ENCODE results near the gene IFNA6.
"Not testable (repeated sequence)": the region's sequence is repeated elsewhere in the genome, so short reads cannot be mapped to it uniquely, and the experiment has no call there.

Gene IFNA6

GRCh38 chr9:21350787-21351186 is at the start of gene IFNA6:
TSS of gene IFNA6 (minus strand) at chr9:21350887. CDS start at chr9:21350887, 0 bp downstream.
- DNase-seq (ENCODE audit: low read depth, low spot score), result no peak

- DNase-seq (ENCODE audit: low read depth, low spot score), result no peak
These were observed 49.3 kb upstream of the IFNA6 start for GRCh38 chr9:21399956-21400355.

- DNase-seq (ENCODE audit: low read depth, low spot score), result no peak
These were observed 48.3 kb upstream of the IFNA6 start for GRCh38 chr9:21398955-21399489.

- DNase-seq (ENCODE audit: low read depth, low spot score), result peak; percentile 18
These were observed 45.4 kb upstream of the IFNA6 start for GRCh38 chr9:21395778-21396717.

- DNase-seq (ENCODE audit: low read depth, low spot score), result no peak
These were observed 41.6 kb upstream of the IFNA6 start for GRCh38 chr9:21392270-21392669.

- no peak for DNase-seq (ENCODE audit: low read depth, low spot score)
These were observed 34.5 kb upstream of the IFNA6 start, which contains the start of gene IFNA2 for GRCh38 chr9:21385131-21385670. TSS of gene IFNA2 (minus strand) at chr9:21385398. CDS start at chr9:21385329, 69 bp downstream.

GRCh38 chr9:21383627-21384026 is 32.9 kb upstream of the IFNA6 start:
- no peak for DNase-seq (ENCODE audit: low read depth, low spot score)

GRCh38 chr9:21381448-21382339 is 31.0 kb upstream of the IFNA6 start:
- no peak for DNase-seq (ENCODE audit: low read depth, low spot score)

GRCh38 chr9:21371467-21371866 is 20.8 kb upstream of the IFNA6 start:
- not testable (repeated sequence) for DNase-seq (ENCODE audit: low read depth, low spot score)

- no peak for DNase-seq (ENCODE audit: low read depth, low spot score)
These were observed 17.3 kb upstream of the IFNA6 start, which contains the start of gene IFNA13 for GRCh38 chr9:21367957-21368356. TSS of gene IFNA13 (minus strand) at chr9:21368057. CDS start at chr9:21368010, 47 bp downstream.

GRCh38 chr9:21367169-21367568 is 16.5 kb upstream of the IFNA6 start:
- DNase-seq (ENCODE audit: low read depth, low spot score), result not testable (repeated sequence)

- no peak for DNase-seq (ENCODE audit: low read depth, low spot score)
These were observed 11.6 kb upstream of the IFNA6 start for GRCh38 chr9:21362287-21362686.

GRCh38 chr9:21357479-21358460 is 7.1 kb upstream of the IFNA6 start:
- DNase-seq (ENCODE audit: low read depth, low spot score), result no peak

GRCh38 chr9:21348430-21348970 is 2.2 kb downstream of the IFNA6 start:
- no peak for DNase-seq (ENCODE audit: low read depth, low spot score)

- no peak for DNase-seq (ENCODE audit: low read depth, low spot score)
These were observed 10.0 kb downstream of the IFNA6 start for GRCh38 chr9:21340735-21341134.

GRCh38 chr9:21336457-21336856 is 14.2 kb downstream of the IFNA6 start:
- no peak for DNase-seq (ENCODE audit: low read depth, low spot score)

GRCh38 chr9:21334701-21335632 is 15.7 kb downstream of the IFNA6 start, which contains the start of gene KLHL9:
TSS of gene KLHL9 (minus strand) at chr9:21335404. CDS start at chr9:21334859, 545 bp downstream.
- DNase-seq (ENCODE audit: low read depth, low spot score), result peak; percentile 65

- no peak for DNase-seq (ENCODE audit: low read depth, low spot score)
These were observed 17.5 kb downstream of the IFNA6 start for GRCh38 chr9:21333226-21333625.
